ENCODE data around the gene TNFSF4.

DNA sequence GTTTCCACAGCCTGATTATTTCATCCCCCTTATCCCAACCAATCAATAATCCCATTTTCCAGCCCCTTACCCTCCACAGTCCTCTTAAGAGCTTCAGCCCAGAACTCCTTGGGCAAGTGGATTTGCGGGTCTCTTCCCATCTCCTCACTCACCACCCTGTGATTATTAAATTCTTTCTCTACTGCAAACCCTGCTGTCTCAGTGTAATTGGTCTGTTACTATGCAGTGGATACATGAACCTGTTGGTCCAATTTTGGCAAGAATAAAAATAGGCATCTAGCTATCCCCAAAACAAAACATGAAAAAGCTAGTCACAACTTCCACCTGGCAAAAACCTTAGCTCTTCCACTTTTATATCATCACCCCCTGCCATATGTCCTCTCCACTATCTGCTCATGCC, 36.2 kb upstream of the TNFSF4 start:
- TF ChIP-seq POLR2A (IDR thresholded peaks at IDR 0.05) (no peak), CTCF (IDR thresholded peaks at IDR 0.05) (no peak)
